Activated CD8-positive, alpha-beta memory T cell treated with anti-CD3 and anti-CD28 coated beads for 1 hour (primary cell): ENCODE data around the gene AVPR1B.
"Not testable (repeated sequence)": the region's sequence is repeated elsewhere in the genome, so short reads cannot be mapped to it uniquely, and the experiment has no call there.

Source experiments
- DNase-seq, 2 donors: peaks; one replicate each; pipeline ENCODE4 v3.0.0-alpha.2; 2020; ENCODE audit warnings: low read depth in 1 of 2; ENCODE audit errors: extremely low read depth in 1 of 2

AVPR1B gene

GRCh38 chr1:206082831-206083695 is 34.1 kb downstream of the AVPR1B start:
- no peak for DNase-seq

GRCh38 chr1:206081856-206082255 is 35.3 kb downstream of the AVPR1B start:
- DNase-seq: no peak

- DNase-seq: no peak
These were observed 37.0 kb downstream of the AVPR1B start for GRCh38 chr1:206080026-206080820.

GRCh38 chr1:206079135-206079534 is 38.1 kb downstream of the AVPR1B start:
- no peak for DNase-seq

- DNase-seq: no peak
These were observed 41.1 kb downstream of the AVPR1B start for GRCh38 chr1:206075786-206076755.

- DNase-seq: no peak
These were observed 42.3 kb downstream of the AVPR1B start for GRCh38 chr1:206074839-206075238.

- no peak for DNase-seq
These were observed 46.4 kb downstream of the AVPR1B start for GRCh38 chr1:206070627-206071304.

GRCh38 chr1:206068314-206068713 is 48.9 kb downstream of the AVPR1B start:
- DNase-seq: no peak

- no peak for DNase-seq
These were observed 49.5 kb downstream of the AVPR1B start for GRCh38 chr1:206067486-206068227.

- no peak for DNase-seq
These were observed 50.6 kb downstream of the AVPR1B start for GRCh38 chr1:206066479-206067171.

GRCh38 chr1:206065547-206066145 is 51.5 kb downstream of the AVPR1B start:
- no peak for DNase-seq

GRCh38 chr1:206064501-206064900 is 52.7 kb downstream of the AVPR1B start:
- not testable (repeated sequence) for DNase-seq

GRCh38 chr1:206064001-206064400 is 53.2 kb downstream of the AVPR1B start:
- DNase-seq: not testable (repeated sequence)

- DNase-seq: no peak
These were observed 54.7 kb downstream of the AVPR1B start for GRCh38 chr1:206062464-206062863.

- DNase-seq: no peak
These were observed 56.3 kb downstream of the AVPR1B start for GRCh38 chr1:206060844-206061243.
